Neural progenitor cell (in vitro differentiated cells): ENCODE results near the gene PDE11A.

Experiments used
- CTCF ChIP-seq: fragments of 200-600 bp; sonication (generic); IDR thresholded peaks from 2 replicates; pipeline ENCODE4 v1.5.1; 2017; ENCODE audit warnings: antibody characterized with exemption, mild to moderate bottlenecking
- EZH2 ChIP-seq: fragments of 200-600 bp; sonication (generic); IDR thresholded peaks from 2 replicates; pipeline ENCODE4 v1.6.1; 2017; ENCODE audit warnings: antibody characterized with exemption, mild to moderate bottlenecking, moderate library complexity
- EZH2phosphoT487 ChIP-seq: fragments of 200-600 bp; sonication (generic); IDR thresholded peaks from 2 replicates; pipeline ENCODE4 v1.6.1; 2017; ENCODE audit warnings: antibody characterized with exemption

GRCh38 chr2:177843188-177843587 is 229.4 kb downstream of the PDE11A start:
- no peak for TF ChIP-seq CTCF
- TF ChIP-seq EZH2, result no peak
- TF ChIP-seq EZH2phosphoT487, result no peak
